Ishikawa (cell line): ENCODE measurements around the gene SNAP91.

Experiments
- CEBPB ChIP-seq: IDR thresholded peaks from 2 replicates; pipeline ENCODE4 v1.6.1; 2012
- EGR1 ChIP-seq: IDR thresholded peaks from 2 replicates; pipeline ENCODE4 v1.6.1; 2012
- EP300 ChIP-seq: IDR thresholded peaks from 2 replicates; pipeline ENCODE4 v1.6.1; 2012; ENCODE audit warnings: borderline replicate concordance
- TAF1 ChIP-seq: IDR thresholded peaks from 2 replicates; pipeline ENCODE4 v1.6.1; 2012; ENCODE audit warnings: low read depth, mild to moderate bottlenecking
- TCF12 ChIP-seq: IDR thresholded peaks from 2 replicates; pipeline ENCODE4 v1.6.1; 2012; ENCODE audit warnings: low read depth
- TF ChIP-seq, protein P1 (sequence below): IDR thresholded peaks from 2 replicates; pipeline ENCODE4 v1.6.1; 2012
- TF ChIP-seq, protein P2 (sequence below): IDR thresholded peaks from 2 replicates; pipeline ENCODE4 v1.6.1; 2012; ENCODE audit warnings: low read depth, mild to moderate bottlenecking
- TF ChIP-seq, protein P3 (sequence below): IDR thresholded peaks from 2 replicates; pipeline ENCODE4 v1.6.1; 2012

DNA sequence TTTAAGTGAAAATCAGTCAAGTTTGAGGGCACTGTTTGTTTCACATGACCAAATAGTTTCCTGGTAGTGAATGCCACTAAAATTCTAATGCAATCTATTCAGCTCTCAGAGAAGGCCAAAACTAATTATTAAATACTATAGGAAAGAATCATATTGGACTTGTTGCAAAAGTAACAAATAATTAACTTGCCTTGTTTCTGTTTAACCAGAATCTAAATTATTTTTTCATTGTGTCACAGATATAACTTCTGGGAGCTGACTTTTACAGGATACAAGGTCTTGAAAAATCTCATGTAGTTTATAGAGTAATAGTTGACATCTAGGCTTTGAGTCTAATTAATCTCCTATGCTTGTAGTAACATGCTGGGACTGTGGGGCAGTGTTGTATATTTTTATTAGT is 152.0 kb downstream of the SNAP91 start:
- TF ChIP-seq CEBPB (no peak), EP300 (no peak), TCF12 (no peak), EGR1 (no peak), TAF1 (no peak)
- TF ChIP-seq, protein P1, sequence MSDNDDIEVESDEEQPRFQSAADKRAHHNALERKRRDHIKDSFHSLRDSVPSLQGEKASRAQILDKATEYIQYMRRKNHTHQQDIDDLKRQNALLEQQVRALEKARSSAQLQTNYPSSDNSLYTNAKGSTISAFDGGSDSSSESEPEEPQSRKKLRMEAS, result no peak
- TF ChIP-seq, protein P2, sequence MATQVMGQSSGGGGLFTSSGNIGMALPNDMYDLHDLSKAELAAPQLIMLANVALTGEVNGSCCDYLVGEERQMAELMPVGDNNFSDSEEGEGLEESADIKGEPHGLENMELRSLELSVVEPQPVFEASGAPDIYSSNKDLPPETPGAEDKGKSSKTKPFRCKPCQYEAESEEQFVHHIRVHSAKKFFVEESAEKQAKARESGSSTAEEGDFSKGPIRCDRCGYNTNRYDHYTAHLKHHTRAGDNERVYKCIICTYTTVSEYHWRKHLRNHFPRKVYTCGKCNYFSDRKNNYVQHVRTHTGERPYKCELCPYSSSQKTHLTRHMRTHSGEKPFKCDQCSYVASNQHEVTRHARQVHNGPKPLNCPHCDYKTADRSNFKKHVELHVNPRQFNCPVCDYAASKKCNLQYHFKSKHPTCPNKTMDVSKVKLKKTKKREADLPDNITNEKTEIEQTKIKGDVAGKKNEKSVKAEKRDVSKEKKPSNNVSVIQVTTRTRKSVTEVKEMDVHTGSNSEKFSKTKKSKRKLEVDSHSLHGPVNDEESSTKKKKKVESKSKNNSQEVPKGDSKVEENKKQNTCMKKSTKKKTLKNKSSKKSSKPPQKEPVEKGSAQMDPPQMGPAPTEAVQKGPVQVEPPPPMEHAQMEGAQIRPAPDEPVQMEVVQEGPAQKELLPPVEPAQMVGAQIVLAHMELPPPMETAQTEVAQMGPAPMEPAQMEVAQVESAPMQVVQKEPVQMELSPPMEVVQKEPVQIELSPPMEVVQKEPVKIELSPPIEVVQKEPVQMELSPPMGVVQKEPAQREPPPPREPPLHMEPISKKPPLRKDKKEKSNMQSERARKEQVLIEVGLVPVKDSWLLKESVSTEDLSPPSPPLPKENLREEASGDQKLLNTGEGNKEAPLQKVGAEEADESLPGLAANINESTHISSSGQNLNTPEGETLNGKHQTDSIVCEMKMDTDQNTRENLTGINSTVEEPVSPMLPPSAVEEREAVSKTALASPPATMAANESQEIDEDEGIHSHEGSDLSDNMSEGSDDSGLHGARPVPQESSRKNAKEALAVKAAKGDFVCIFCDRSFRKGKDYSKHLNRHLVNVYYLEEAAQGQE, result no peak
- TF ChIP-seq, protein P3, sequence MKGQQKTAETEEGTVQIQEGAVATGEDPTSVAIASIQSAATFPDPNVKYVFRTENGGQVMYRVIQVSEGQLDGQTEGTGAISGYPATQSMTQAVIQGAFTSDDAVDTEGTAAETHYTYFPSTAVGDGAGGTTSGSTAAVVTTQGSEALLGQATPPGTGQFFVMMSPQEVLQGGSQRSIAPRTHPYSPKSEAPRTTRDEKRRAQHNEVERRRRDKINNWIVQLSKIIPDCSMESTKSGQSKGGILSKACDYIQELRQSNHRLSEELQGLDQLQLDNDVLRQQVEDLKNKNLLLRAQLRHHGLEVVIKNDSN, result no peak
